HG02884 (cell line): ENCODE data around the gene PROM2.

Source experiments
- ATAC-seq: cut with Tn5 transposase; IDR thresholded peaks from one replicate; pipeline ENCODE4 v1.9.1; 2021; ENCODE audit warnings: mild to moderate bottlenecking, moderate library complexity; ENCODE audit not compliant: unreplicated experiment

PROM2 gene

GRCh38 chr2:95319481-95320343 lies 45.5 kb downstream of the PROM2 start:
- no peak for ATAC-seq

GRCh38 chr2:95320344-95320712 lies 46.1 kb downstream of the PROM2 start:
- ATAC-seq, result no peak

GRCh38 chr2:95320986-95321767 lies 46.9 kb downstream of the PROM2 start:
- no peak for ATAC-seq

- no peak for ATAC-seq
Measured at GRCh38 chr2:95323347-95324155, 49.3 kb downstream of the PROM2 start.

- no peak for ATAC-seq
Measured at GRCh38 chr2:95325026-95325425, 50.8 kb downstream of the PROM2 start.

- no peak for ATAC-seq
Measured at GRCh38 chr2:95325590-95326432, 51.6 kb downstream of the PROM2 start.

GRCh38 chr2:95326433-95327140 lies 52.3 kb downstream of the PROM2 start:
- ATAC-seq, result no peak

- ATAC-seq, result no peak
Measured at GRCh38 chr2:95327861-95328260, 53.6 kb downstream of the PROM2 start.

- no peak for ATAC-seq
Measured at GRCh38 chr2:95328358-95329125, 54.3 kb downstream of the PROM2 start.

- ATAC-seq, result no peak
Measured at GRCh38 chr2:95329401-95329800, 55.2 kb downstream of the PROM2 start.

GRCh38 chr2:95329891-95330793 lies 55.9 kb downstream of the PROM2 start:
- ATAC-seq, result no peak

GRCh38 chr2:95330794-95331338 lies 56.6 kb downstream of the PROM2 start:
- ATAC-seq, result no peak

GRCh38 chr2:95331606-95332005 lies 57.4 kb downstream of the PROM2 start:
- no peak for ATAC-seq

GRCh38 chr2:95332036-95332435 lies 57.8 kb downstream of the PROM2 start:
- ATAC-seq, result no peak

- ATAC-seq, result no peak
Measured at GRCh38 chr2:95333056-95333455, 58.8 kb downstream of the PROM2 start.

GRCh38 chr2:95333888-95334338 lies 59.7 kb downstream of the PROM2 start:
- ATAC-seq, result no peak

GRCh38 chr2:95334916-95335641 lies 60.8 kb downstream of the PROM2 start:
- no peak for ATAC-seq
